ENCODE data around the gene TINAG. TPM values are rescaled to one million over a fixed set of nuclear protein-coding genes. Genes with fewer than 3 reads are reported as not detected.

The TINAG gene
- total and polyA plus RNA-seq, 10 of the 15 experiments (the other 5 are each of a cell fraction or from before 2014, with no cell fraction given), result 0.26 to 7.7 (median 0.95) TPM

DNA sequence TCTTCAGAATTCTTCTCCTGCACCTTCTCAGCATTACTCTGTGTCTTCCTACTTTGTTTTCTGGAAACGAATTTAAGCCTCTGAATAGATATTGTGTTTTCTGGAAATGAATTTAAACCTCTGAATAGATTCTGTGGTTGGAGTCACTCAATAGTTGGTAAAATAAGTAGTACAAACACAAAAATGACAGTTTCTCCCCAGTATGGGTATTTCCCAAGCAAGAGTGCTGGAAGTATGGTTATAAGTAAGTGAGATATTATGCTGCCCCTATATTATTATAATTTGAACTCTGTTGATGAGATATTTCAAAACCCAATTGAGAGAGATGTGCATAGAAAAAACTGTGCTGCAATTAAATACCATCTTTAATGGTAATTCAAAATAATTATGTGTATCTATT, 94.9 kb downstream of the TINAG start (continued):
- TF ChIP-seq RFX5 (IDR thresholded peaks at IDR 0.05; ENCODE audit: low read depth, low read length) (no peak), JUNB (IDR thresholded peaks at IDR 0.05) (no peak), ZNF217 (IDR thresholded peaks at IDR 0.05) (no peak), EP300 (IDR thresholded peaks at IDR 0.05; ENCODE audit: borderline replicate concordance in 1 of 2, control insufficient read depth in 1 of 2, low read depth in 2 of 2, low read length in 2 of 2) (no peak), TCF7 (IDR thresholded peaks at IDR 0.05; ENCODE audit: borderline replicate concordance) (no peak), NFYA (IDR thresholded peaks at IDR 0.05; ENCODE audit: borderline replicate concordance, low read depth, low read length) (no peak), IRF3 (IDR thresholded peaks at IDR 0.05) (no peak)

GRCh38 chr6:54404791-54405190, 96.5 kb downstream of the TINAG start:
- ATAC-seq, result no peak
- Histone ChIP-seq H3K27me3 (replicated peaks in 1 of 2; ENCODE audit: control insufficient read depth in 2 of 2, insufficient read depth in 2 of 2, low read length in 1 of 2) (no peaks in the 10 kb centered on the region), H4K20me1 (ENCODE audit: control insufficient read depth, insufficient read depth) (no peaks in the 10 kb centered on the region), H3K9ac (ENCODE audit: control insufficient read depth, insufficient read depth, low read length) (no peak overlapping the region), H3K9me3 (replicated peaks; ENCODE audit: control insufficient read depth, insufficient read depth, low read length) (no peaks in the 10 kb centered on the region), H3K4me3 (no peak overlapping the region), H3K4me1 (ENCODE audit: control insufficient read depth, insufficient read depth, low read length) (no peaks in the 10 kb centered on the region), H3K27ac (ENCODE audit: control insufficient read depth, insufficient read depth) (no peak overlapping the region), H3K4me2 (ENCODE audit: control insufficient read depth, insufficient read depth) (no peak overlapping the region), H3K79me2 (ENCODE audit: control insufficient read depth, insufficient read depth, low read length) (no peaks in the 10 kb centered on the region), H3K36me3 (ENCODE audit: control insufficient read depth in 2 of 2, insufficient read depth in 2 of 2, low read length in 1 of 2) (no peaks in the 10 kb centered on the region), H2AFZ (ENCODE audit: control insufficient read depth, low read depth, low read length) (no peak overlapping the region)
- BruUV-seq (replicated peaks), result no TSS peak
- ChIA-PET SMC1A (ENCODE audit: uncharacterized antibody, unreplicated experiment) (no interaction called here), RAD21 (ENCODE audit: unreplicated experiment) (no interaction called here), CTCF (no interaction called here), POLR2A (no interaction called here)
- TF ChIP-seq SP1 (IDR thresholded peaks at IDR 0.05; ENCODE audit: low read depth, low read length), result no peak
- TF ChIP-seq RB1 (IDR thresholded peaks at IDR 0.05; ENCODE audit: borderline replicate concordance), result no peak
- TF ChIP-seq CEBPB (IDR thresholded peaks at IDR 0.05; ENCODE audit: borderline replicate concordance in 1 of 2, low read depth in 2 of 2, low read length in 2 of 2), result no peak
- no peak for TF ChIP-seq PAX8 (IDR thresholded peaks at IDR 0.05)
- TF ChIP-seq ATF7 (IDR thresholded peaks at IDR 0.05; ENCODE audit: low read depth), result no peak
- no peak for TF ChIP-seq BRCA1 (IDR thresholded peaks at IDR 0.05; ENCODE audit: low read depth, low read length)
- no peak for TF ChIP-seq BHLHE40 (IDR thresholded peaks at IDR 0.05; ENCODE audit: borderline replicate concordance in 1 of 2, low read depth in 2 of 2, low read length in 1 of 2)
- TF ChIP-seq YY1 (IDR thresholded peaks at IDR 0.05; ENCODE audit: low read depth, low read length), result no peak
- TF ChIP-seq ESRRA (IDR thresholded peaks at IDR 0.05; ENCODE audit: low read length), result no peak
- no peak for TF ChIP-seq CBX5 (IDR thresholded peaks at IDR 0.05; ENCODE audit: low read depth)
- TF ChIP-seq KLF5 (IDR thresholded peaks at IDR 0.05; ENCODE audit: partially characterized antibody), result no peak
- TF ChIP-seq SMAD5 (IDR thresholded peaks at IDR 0.05; ENCODE audit: low read depth), result no peak
- no peak for TF ChIP-seq RBBP5 (conservative IDR thresholded peaks at IDR 0.05)
- no peak for TF ChIP-seq ZBED1 (IDR thresholded peaks at IDR 0.05; ENCODE audit: borderline replicate concordance)
- 0% methylated on average over 1 of the region's 1 CpG for WGBS (ENCODE audit: insufficient coverage, insufficient replicate concordance, low lambda C conversion rate, missing lambda C conversion rate)
- in situ Hi-C loops (cut with MboI) (no loop called here), intact Hi-C loops (cut with micrococcal nuclease; ENCODE audit: unreplicated experiment) (no loop called here)
- DNase-seq (ENCODE audit: low read depth, low spot score), result no peak
- FAIRE-seq, result no peak
